Psoas muscle (tissue), 8 donors: ENCODE measurements around the gene KCNT1. TPM values are rescaled to one million over a fixed set of nuclear protein-coding genes. Genes with fewer than 3 reads are reported as not detected.

Experiments used
- ATAC-seq, 4 donors: fragments of 200-7000 bp; cut with Tn5 transposase; one replicate each; pipeline ENCODE4 v1.9.1; 2020; ENCODE audit warnings: moderate library complexity in 3 of 4, mild to moderate bottlenecking in 2 of 4
- DNase-seq, 2 donors: peaks; one replicate each; pipeline ENCODE4 v3.0.0-alpha.2; 2020
- H3K27ac ChIP-seq: fragments of 200-600 bp; one replicate; pipeline ENCODE4 v1.8.0; 2022
- H3K27me3 ChIP-seq, 3 donors: fragments of 200-600 bp in 1 of 3; one replicate each; pipeline versions ENCODE4 v1.6.1 to v1.8.0; 2013 to 2022; ENCODE audit warnings: low read length in 2 of 3, mild to moderate bottlenecking in 2 of 3, moderate library complexity in 1 of 3; ENCODE audit not compliant: insufficient read depth in 3 of 3
- H3K36me3 ChIP-seq, 2 donors: fragments of 200-600 bp in 1 of 2; one replicate each; pipeline versions ENCODE4 v1.6.1 to v1.8.0; 2013 to 2022; ENCODE audit warnings: low read depth in 1 of 2, mild to moderate bottlenecking in 1 of 2, moderate library complexity in 1 of 2; ENCODE audit not compliant: insufficient read depth in 1 of 2
- H3K4me1 ChIP-seq: fragments of 200-600 bp; one replicate; pipeline ENCODE4 v1.8.0; 2022
- H3K4me3 ChIP-seq: fragments of 200-600 bp; one replicate; pipeline ENCODE4 v1.8.0; 2022; ENCODE audit warnings: mild to moderate bottlenecking
- H3K9me3 ChIP-seq: fragments of 200-600 bp; one replicate; pipeline ENCODE4 v1.8.0; 2022
- CTCF ChIP-seq: fragments of 200-600 bp; IDR thresholded peaks from one replicate; pipeline ENCODE4 v1.8.0; 2022; ENCODE audit warnings: antibody characterized with exemption
- WGBS, 3 donors: extraction: QIAGEN DNeasy Blood & Tissue Kit; methylation state at CpG; one replicate each; pipeline versions ENCODE4 v1.1.6 to v1.1.7; 2013; 5-methylcytosine and 5-hydroxymethylcytosine counted together
- intact Hi-C, 2 donors: fragments of 100-400 bp; cut with DNase I; formaldehyde crosslinking; loops; one replicate each; pipeline versions ENCODE4 v1.11.0 to v1.14.2; 2022
- polyA plus RNA-seq, 3 donors: library from polyadenylated mRNA; stranded (reverse); fragments of 200-250 nt; gene quantifications; one replicate each; pipeline ENCODE4 v1.2.3, GENCODE V29; 2013
- total RNA-seq, 4 donors: library from RNA; stranded (reverse); fragmentation: NEBNext Ultra II Directional in 2 of 4; extraction: Animal tissue kit (Norgen Biotek cat#: 25700) in 2 of 4; gene quantifications; one replicate each; pipeline versions ENCODE4 v1.2.1 to v1.2.4, GENCODE V29; 2021 to 2023
- donor health status: healthy with polysubstance abuse.
- donor health status: DM: no; HTN: no; CAD: no; lungs with moderate emphysema.
- donor health status: Bipolar disorder and iron deficiency.
- donor health status: healthy.
- donor health status: DM: yes; HTN: yes; CAD: no.
- donor health status: DM: no; HTN: no; CAD: no.
- donor health status: DM: no; HTN: no; CAD: no.
- donor health status: DM: yes; HTN: yes; CAD: no.

The KCNT1 gene
- total and polyA plus RNA-seq, 7 donors, result 1.1 to 15.0 (median 10.3) TPM

- H3K27me3 ChIP-seq, result peaks cover 0 to 4% (median 0%) of the 10 kb centered on the region in 3 donors
- H3K4me1 ChIP-seq, result no peaks in the 10 kb centered on the region
- intact Hi-C loops, result no loop called here
- no peaks in the 10 kb centered on the region for H3K36me3 ChIP-seq
- H3K27ac ChIP-seq, result no peak overlapping the region
- H3K4me3 ChIP-seq, result no peak overlapping the region
- 64 to 81% (median 66%) methylated on average over 16 to 18 of the region's 18 CpGs for WGBS, 3 donors
- DNase-seq (no peak), ATAC-seq (no peak)
- H3K9me3 ChIP-seq, result no peaks in the 10 kb centered on the region
- TF ChIP-seq CTCF, result no peak
Measured at GRCh38 chr9:135694414-135694813, 7.6 kb upstream of the KCNT1 start.

GRCh38 chr9:135695036-135695435, 6.9 kb upstream of the KCNT1 start:
- no peak overlapping the region for H3K27ac ChIP-seq
- no peak for TF ChIP-seq CTCF
- WGBS, 3 donors, result 73 to 89% (median 80%) methylated on average over 16 of the region's 16 CpGs
- H3K4me1 ChIP-seq, result no peaks in the 10 kb centered on the region
- H3K4me3 ChIP-seq, result no peak overlapping the region
- DNase-seq, result no peak
- intact Hi-C loops, result no loop called here
- no peak for ATAC-seq
- no peaks in the 10 kb centered on the region for H3K9me3 ChIP-seq
- peaks cover 0 to 1% (median 0%) of the 10 kb centered on the region in 3 donors for H3K27me3 ChIP-seq
- no peaks in the 10 kb centered on the region for H3K36me3 ChIP-seq

GRCh38 chr9:135695642-135696041, 6.3 kb upstream of the KCNT1 start:
- no peak for ATAC-seq
- Histone ChIP-seq H3K27ac (no peak overlapping the region), H3K4me1 (no peaks in the 10 kb centered on the region), H3K9me3 (no peaks in the 10 kb centered on the region), H3K27me3 (peaks cover 0 to 1% (median 0%) of the 10 kb centered on the region in 3 donors), H3K36me3 (no peaks in the 10 kb centered on the region), H3K4me3 (no peak overlapping the region)
- intact Hi-C loops, result no loop called here
- DNase-seq, result no peak
- 53 to 66% (median 55%) methylated on average over 12 of the region's 12 CpGs for WGBS, 3 donors
- no peak for TF ChIP-seq CTCF

GRCh38 chr9:135696446-135696845, 5.5 kb upstream of the KCNT1 start:
- no peak for ATAC-seq
- Histone ChIP-seq H3K27ac (no peak overlapping the region), H3K36me3 (no peaks in the 10 kb centered on the region), H3K9me3 (no peaks in the 10 kb centered on the region), H3K4me3 (no peak overlapping the region), H3K4me1 (no peaks in the 10 kb centered on the region), H3K27me3 (peaks cover 0 to 1% (median 0%) of the 10 kb centered on the region in 3 donors)
- WGBS, 3 donors, result 77 to 82% (median 82%) methylated on average over 16 of the region's 16 CpGs
- no peak for TF ChIP-seq CTCF
- intact Hi-C loops, result no loop called here
- DNase-seq, result no peak

GRCh38 chr9:135697226-135697625, 4.8 kb upstream of the KCNT1 start:
- TF ChIP-seq CTCF, result no peak
- WGBS, 3 donors, result 82 to 85% (median 82%) methylated on average over 15 of the region's 15 CpGs
- Histone ChIP-seq H3K9me3 (no peaks in the 10 kb centered on the region), H3K27ac (no peak overlapping the region), H3K36me3 (no peaks in the 10 kb centered on the region), H3K4me1 (peaks cover 5% of the 10 kb centered on the region), H3K4me3 (no peak overlapping the region), H3K27me3 (peaks cover 0 to 2% (median 1%) of the 10 kb centered on the region in 3 donors)
- ATAC-seq (no peak), DNase-seq (no peak)
- intact Hi-C loops, result no loop called here
